ENCODE data around the gene PNN. TPM values are rescaled to one million over a fixed set of nuclear protein-coding genes. Genes with fewer than 3 reads are reported as not detected.

PNN gene
- total RNA-seq, 1 donor from 2014 or later, result 54.5 TPM

DNA sequence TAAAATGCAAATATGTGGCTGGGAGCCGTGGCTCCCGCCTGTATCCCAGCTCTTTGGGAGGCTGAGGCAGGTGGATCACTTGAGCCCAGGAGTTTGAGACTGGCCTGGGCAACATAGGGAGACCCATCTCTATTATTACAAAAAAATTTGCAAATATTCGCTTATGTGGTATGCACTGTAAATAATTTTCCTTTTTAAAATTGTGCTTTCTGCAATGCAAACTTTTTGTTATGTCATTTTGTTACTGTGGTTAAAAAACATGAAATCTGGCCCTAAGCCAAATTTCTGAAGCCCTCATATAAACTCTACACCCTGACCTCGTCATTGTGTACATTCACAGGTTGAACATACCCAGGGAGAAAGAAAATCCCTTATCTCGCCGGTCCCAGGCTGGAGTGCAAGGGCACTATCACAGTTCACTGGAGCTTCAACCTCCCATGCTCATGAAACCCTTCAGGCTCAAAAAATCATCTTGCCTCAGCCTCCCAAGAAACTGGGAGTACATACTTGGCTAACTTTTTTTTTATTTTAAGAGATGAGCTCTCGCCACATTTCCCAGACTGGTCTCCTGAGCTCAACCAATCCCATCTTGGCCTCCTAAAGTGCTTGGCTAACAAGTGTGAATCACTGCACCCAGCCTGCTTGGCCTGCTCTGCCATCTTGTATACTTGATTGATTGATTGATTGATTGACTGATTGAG is 29.6 kb upstream of the PNN start:
- no peak for DNase-seq (ENCODE audit: extremely low spot score in 2 of 2)
- Histone ChIP-seq H3K27ac (no peak overlapping the region), H3K4me1 (no peaks in the 10 kb centered on the region), H3K27me3 (no peaks in the 10 kb centered on the region), H3K4me3 (no peak overlapping the region), H3K36me3 (peaks cover 0 to 41% of the 10 kb centered on the region in 2 donors), H3K9me3 (no peaks in the 10 kb centered on the region)
- TF ChIP-seq, protein P1, sequence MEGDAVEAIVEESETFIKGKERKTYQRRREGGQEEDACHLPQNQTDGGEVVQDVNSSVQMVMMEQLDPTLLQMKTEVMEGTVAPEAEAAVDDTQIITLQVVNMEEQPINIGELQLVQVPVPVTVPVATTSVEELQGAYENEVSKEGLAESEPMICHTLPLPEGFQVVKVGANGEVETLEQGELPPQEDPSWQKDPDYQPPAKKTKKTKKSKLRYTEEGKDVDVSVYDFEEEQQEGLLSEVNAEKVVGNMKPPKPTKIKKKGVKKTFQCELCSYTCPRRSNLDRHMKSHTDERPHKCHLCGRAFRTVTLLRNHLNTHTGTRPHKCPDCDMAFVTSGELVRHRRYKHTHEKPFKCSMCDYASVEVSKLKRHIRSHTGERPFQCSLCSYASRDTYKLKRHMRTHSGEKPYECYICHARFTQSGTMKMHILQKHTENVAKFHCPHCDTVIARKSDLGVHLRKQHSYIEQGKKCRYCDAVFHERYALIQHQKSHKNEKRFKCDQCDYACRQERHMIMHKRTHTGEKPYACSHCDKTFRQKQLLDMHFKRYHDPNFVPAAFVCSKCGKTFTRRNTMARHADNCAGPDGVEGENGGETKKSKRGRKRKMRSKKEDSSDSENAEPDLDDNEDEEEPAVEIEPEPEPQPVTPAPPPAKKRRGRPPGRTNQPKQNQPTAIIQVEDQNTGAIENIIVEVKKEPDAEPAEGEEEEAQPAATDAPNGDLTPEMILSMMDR (IDR thresholded peaks at IDR 0.05), result no peak
- no peak for TF ChIP-seq POLR2A (IDR thresholded peaks at IDR 0.05)
- no peak for TF ChIP-seq POLR2AphosphoS5 (IDR thresholded peaks at IDR 0.05; ENCODE audit: insufficient read depth in 1 of 2, low read depth in 1 of 2)
- intact Hi-C loops (cut with DNase I), result no loop called here

DNA sequence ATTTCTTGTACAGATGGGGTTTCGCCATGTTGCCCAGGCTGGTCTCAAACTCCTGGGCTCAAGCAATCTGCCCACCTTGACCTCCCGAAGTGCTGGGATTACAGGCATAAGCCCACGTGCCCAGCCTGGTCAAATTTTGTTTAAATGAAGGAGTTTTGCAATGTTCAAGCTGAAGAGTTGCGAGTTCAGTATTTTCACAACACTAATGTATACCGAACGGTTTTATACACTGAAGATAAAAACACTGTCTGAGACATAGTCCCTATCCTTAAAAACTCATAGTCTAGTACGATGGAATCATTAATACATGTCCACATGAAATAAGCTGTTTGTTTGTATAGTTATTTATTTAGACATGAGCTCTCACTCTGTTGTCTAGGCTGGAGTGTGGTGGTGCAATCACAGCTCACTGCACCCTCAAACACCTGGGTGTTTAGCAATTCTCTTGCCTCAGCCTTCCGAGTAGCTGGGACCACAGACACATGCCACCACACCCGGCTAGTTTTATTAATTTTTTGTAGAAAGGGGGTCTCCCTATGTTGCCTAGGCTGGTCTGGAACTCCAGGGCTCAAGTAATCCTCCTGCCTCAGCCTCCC is 20.4 kb upstream of the PNN start:
- peaks cover 0 to 56% of the 10 kb centered on the region in 2 donors for H3K36me3 ChIP-seq
- no peak overlapping the region for H3K27ac ChIP-seq
- H3K27me3 ChIP-seq, result no peaks in the 10 kb centered on the region
- no peak for DNase-seq (ENCODE audit: extremely low spot score in 2 of 2)
- no peaks in the 10 kb centered on the region for H3K9me3 ChIP-seq
- TF ChIP-seq, protein P1 (IDR thresholded peaks at IDR 0.05), result no peak
- TF ChIP-seq POLR2A (IDR thresholded peaks at IDR 0.05) (no peak), POLR2AphosphoS5 (IDR thresholded peaks at IDR 0.05; ENCODE audit: insufficient read depth in 1 of 2, low read depth in 1 of 2) (no peak)
- H3K4me3 ChIP-seq, result no peak overlapping the region
- intact Hi-C loops (cut with DNase I), result no loop called here
- H3K4me1 ChIP-seq, result no peaks in the 10 kb centered on the region

DNA sequence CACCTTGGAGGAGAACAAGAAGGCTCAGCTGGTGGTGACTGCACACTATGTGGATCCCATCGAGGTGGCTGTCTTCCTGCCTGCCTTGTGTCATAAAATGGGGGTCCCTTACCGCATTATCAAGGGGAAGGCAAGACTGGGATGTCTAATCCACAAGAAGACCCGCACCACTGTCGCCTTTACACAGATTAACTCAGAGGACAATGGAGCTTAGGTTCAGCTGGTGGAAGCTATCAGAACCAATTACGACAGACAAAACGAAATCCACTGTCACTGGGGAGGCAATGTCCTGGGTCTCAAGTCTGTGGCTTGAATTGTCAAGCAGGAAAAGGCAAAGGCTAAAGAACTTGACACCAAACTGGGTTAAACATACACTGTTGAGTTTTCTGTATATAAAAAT is 17.6 kb upstream of the PNN start:
- H3K36me3 ChIP-seq, result peaks cover 0 to 48% of the 10 kb centered on the region in 2 donors
- intact Hi-C loops (cut with DNase I), result no loop called here
- H3K4me3 ChIP-seq, result no peak overlapping the region

DNA sequence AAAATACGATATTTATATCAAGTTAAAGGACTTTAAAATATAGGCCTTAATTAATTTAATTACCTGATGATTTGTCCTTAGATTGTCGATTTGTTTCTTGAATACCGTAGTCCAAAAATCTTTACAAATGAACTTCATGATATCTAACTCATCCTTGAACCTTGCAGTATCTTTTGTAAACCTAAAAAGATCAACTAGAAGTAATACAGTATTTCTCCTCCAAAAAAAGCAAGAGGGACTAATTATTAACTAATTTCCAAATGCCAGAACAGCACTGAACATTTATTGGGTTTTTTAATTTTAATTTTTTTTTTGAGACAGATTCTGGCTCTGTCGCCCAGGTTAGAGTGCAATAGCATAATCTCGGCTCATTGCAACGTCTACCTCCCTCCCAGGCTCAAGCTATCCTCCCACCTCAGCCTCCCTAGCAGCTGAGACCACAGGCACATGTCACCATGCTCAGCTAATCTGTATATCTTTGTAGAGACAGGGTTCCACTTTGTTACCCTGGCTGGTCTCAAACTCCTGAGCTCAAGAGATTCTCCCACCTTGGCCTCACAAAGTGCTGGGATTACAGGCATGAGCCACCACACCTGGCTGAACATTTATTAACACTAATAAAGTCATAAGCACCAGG is 16.7 kb upstream of the PNN start:
- Histone ChIP-seq H3K4me1 (no peaks in the 10 kb centered on the region), H3K36me3 (peaks cover 0 to 45% of the 10 kb centered on the region in 2 donors)
- intact Hi-C loops (cut with DNase I), result no loop called here

More for the DNA sequence above, 17.6 kb upstream of the PNN start:
- H3K27ac ChIP-seq, result no peak overlapping the region
- no peaks in the 10 kb centered on the region for H3K4me1 ChIP-seq
- H3K9me3 ChIP-seq, result no peaks in the 10 kb centered on the region
- TF ChIP-seq POLR2AphosphoS5 (IDR thresholded peaks at IDR 0.05; ENCODE audit: insufficient read depth in 1 of 2, low read depth in 1 of 2), result no peak
- no peak for TF ChIP-seq POLR2A (IDR thresholded peaks at IDR 0.05)
- TF ChIP-seq, protein P1 (IDR thresholded peaks at IDR 0.05), result no peak
- no peak for DNase-seq (ENCODE audit: extremely low spot score in 2 of 2)
- no peaks in the 10 kb centered on the region for H3K27me3 ChIP-seq

More for the DNA sequence above, 16.7 kb upstream of the PNN start:
- H3K27me3 ChIP-seq, result no peaks in the 10 kb centered on the region
- no peak for TF ChIP-seq POLR2A (IDR thresholded peaks at IDR 0.05)
- TF ChIP-seq, protein P1 (IDR thresholded peaks at IDR 0.05), result no peak
- no peak for TF ChIP-seq POLR2AphosphoS5 (IDR thresholded peaks at IDR 0.05; ENCODE audit: insufficient read depth in 1 of 2, low read depth in 1 of 2)
- no peak overlapping the region for H3K4me3 ChIP-seq
- no peaks in the 10 kb centered on the region for H3K9me3 ChIP-seq
- DNase-seq (ENCODE audit: extremely low spot score in 2 of 2), result no peak
- no peak overlapping the region for H3K27ac ChIP-seq
